ENCODE results near the gene ATP5PO.

DNA sequence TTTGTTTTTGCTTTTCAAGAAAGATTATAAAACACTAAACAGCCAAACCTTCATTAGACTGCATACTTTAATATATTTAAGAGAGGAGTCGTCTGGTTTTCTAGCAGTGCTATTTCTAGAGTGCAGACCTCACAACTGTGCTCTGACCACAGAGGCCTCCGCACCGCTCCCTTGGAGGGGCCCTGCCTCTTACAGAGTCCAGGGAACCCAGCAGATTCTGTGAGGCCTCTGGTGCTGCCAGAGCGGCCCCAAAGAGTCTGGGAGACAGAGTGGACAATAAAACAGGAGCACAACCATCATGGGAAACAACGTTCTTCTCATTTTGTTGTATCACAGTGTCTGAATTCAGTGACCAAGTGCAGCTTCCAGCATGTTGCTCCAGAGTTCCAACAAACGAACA lies 5.8 kb downstream of the ATP5PO start:
- TF ChIP-seq, protein P1, sequence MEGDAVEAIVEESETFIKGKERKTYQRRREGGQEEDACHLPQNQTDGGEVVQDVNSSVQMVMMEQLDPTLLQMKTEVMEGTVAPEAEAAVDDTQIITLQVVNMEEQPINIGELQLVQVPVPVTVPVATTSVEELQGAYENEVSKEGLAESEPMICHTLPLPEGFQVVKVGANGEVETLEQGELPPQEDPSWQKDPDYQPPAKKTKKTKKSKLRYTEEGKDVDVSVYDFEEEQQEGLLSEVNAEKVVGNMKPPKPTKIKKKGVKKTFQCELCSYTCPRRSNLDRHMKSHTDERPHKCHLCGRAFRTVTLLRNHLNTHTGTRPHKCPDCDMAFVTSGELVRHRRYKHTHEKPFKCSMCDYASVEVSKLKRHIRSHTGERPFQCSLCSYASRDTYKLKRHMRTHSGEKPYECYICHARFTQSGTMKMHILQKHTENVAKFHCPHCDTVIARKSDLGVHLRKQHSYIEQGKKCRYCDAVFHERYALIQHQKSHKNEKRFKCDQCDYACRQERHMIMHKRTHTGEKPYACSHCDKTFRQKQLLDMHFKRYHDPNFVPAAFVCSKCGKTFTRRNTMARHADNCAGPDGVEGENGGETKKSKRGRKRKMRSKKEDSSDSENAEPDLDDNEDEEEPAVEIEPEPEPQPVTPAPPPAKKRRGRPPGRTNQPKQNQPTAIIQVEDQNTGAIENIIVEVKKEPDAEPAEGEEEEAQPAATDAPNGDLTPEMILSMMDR (IDR thresholded peaks at IDR 0.05), result no peak
- TF ChIP-seq POLR2A (IDR thresholded peaks at IDR 0.05), result no peak
